NCI-H1417 treated with DMSO at 0.1 percent for 48 hours (cell line): ENCODE results near the gene EGFL8.
"Not testable (repeated sequence)": the region's sequence is repeated elsewhere in the genome, so short reads cannot be mapped to it uniquely, and the experiment has no call there.

Experiments used
- DNase-seq: peaks from one replicate; lab custom pipeline; 2025; lab: John Stamatoyannopoulos, UW

The EGFL8 gene

GRCh38 chr6:32196682-32197616, 32.6 kb downstream of the EGFL8 start:
- peak; percentile 10 for DNase-seq

GRCh38 chr6:32198345-32198696, 33.9 kb downstream of the EGFL8 start:
- no peak for DNase-seq

GRCh38 chr6:32198866-32199265, 34.5 kb downstream of the EGFL8 start:
- no peak for DNase-seq

GRCh38 chr6:32200711-32201475, 36.5 kb downstream of the EGFL8 start:
- no peak for DNase-seq

GRCh38 chr6:32202186-32202585, 37.8 kb downstream of the EGFL8 start:
- DNase-seq, result no peak

GRCh38 chr6:32203426-32204267, 39.3 kb downstream of the EGFL8 start:
- no peak for DNase-seq

- DNase-seq, result no peak
These were observed 39.9 kb downstream of the EGFL8 start for GRCh38 chr6:32204268-32204715.

GRCh38 chr6:32208996-32209395, 44.6 kb downstream of the EGFL8 start:
- DNase-seq, result no peak

- no peak for DNase-seq
These were observed 45.8 kb downstream of the EGFL8 start for GRCh38 chr6:32210191-32210601.

GRCh38 chr6:32211432-32211831, 47.0 kb downstream of the EGFL8 start:
- DNase-seq, result not testable (repeated sequence)

GRCh38 chr6:32212076-32212760, 47.8 kb downstream of the EGFL8 start:
- DNase-seq, result no peak

- no peak for DNase-seq
These were observed 49.3 kb downstream of the EGFL8 start for GRCh38 chr6:32213649-32214048.

GRCh38 chr6:32214126-32214525, 49.7 kb downstream of the EGFL8 start:
- no peak for DNase-seq

GRCh38 chr6:32215617-32216016, 51.2 kb downstream of the EGFL8 start:
- no peak for DNase-seq

- DNase-seq, result no peak
These were observed 51.9 kb downstream of the EGFL8 start for GRCh38 chr6:32216285-32216684.

- DNase-seq, result no peak
These were observed 52.6 kb downstream of the EGFL8 start for GRCh38 chr6:32216998-32217397.
